HepG2 (cell line): ENCODE data around the gene KIF26B. TPM values are rescaled to one million over a fixed set of nuclear protein-coding genes. Genes with fewer than 3 reads are reported as not detected.

Experiments used
- ATAC-seq: fragments of 200-7000 bp; cut with Tn5 transposase; 3 replicates; pipeline ENCODE4 v1.9.1; 2020; ENCODE audit warnings: mild to moderate bottlenecking, moderate library complexity
- BruUV-seq: library from RNA; stranded (reverse); fragments of 400-500 nt; replicated peaks from 2 replicates; lab custom pipeline; 2021; lab: Mats Ljungman, UMichigan
- CTCF ChIA-PET: fragments of 300-600 bp; formaldehyde crosslinking; extraction: SDS; loops from one replicate; lab custom pipeline; 2021; ENCODE audit warnings: low total read pairs, inconsistent platforms, low intra/inter-chr PET ratio; lab: Yijun Ruan, JAX
- POLR2A ChIA-PET: fragments of 350-600 bp; sonication (Branson Sonifier 250); formaldehyde crosslinking; loops from one replicate; lab custom pipeline; 2020; ENCODE audit warnings: antibody characterized with exemption, inconsistent platforms; lab: Yijun Ruan, JAX
- DNase-seq: peaks from one replicate; pipeline ENCODE4 v3.0.0-alpha.2; 2015; ENCODE audit warnings: low spot score
- FAIRE-seq: peaks from 3 replicates; lab custom pipeline; 2011; peaks lifted over from hg19 to GRCh38; lab: Jason Lieb, UNC
- H2AFZ ChIP-seq: one replicate; pipeline ENCODE4 v1.6.1; 2011; ENCODE audit warnings: low read length, inconsistent platforms
- H3K27ac ChIP-seq: fragments of 300-600 bp; 3 replicates; pipeline ENCODE4 v1.8.0; 2011; ENCODE audit warnings: mixed run types, mild to moderate bottlenecking, mixed read lengths, low read length, inconsistent platforms; ENCODE audit not compliant: insufficient read depth; ENCODE audit errors: extremely low read length
- H3K27me3 ChIP-seq, 2 experiments: fragments of 200-600 bp in 1 of 2; 2 replicates in 1 of 2; 3 replicates in 1 of 2; pipeline versions ENCODE4 v1.6.0 to v1.8.0; 2011; ENCODE audit warnings: low read length in 2 of 2, mild to moderate bottlenecking in 2 of 2, moderate library complexity in 2 of 2, inconsistent platforms in 1 of 2; ENCODE audit not compliant: insufficient read depth in 2 of 2, control insufficient read depth in 1 of 2
- H3K36me3 ChIP-seq, 2 experiments: fragments of 200-600 bp in 1 of 2; replicated peaks in 1 of 2; 2 replicates in 1 of 2; 3 replicates in 1 of 2; pipeline versions ENCODE4 v1.5.1 to v1.8.0; 2011; ENCODE audit warnings: low read length in 2 of 2, inconsistent platforms in 1 of 2; ENCODE audit not compliant: insufficient read depth in 2 of 2, control insufficient read depth in 1 of 2
- H3K4me1 ChIP-seq: 2 replicates; pipeline ENCODE4 v1.5.1; 2012; ENCODE audit warnings: low read length, inconsistent platforms; ENCODE audit not compliant: insufficient read depth
- H3K4me2 ChIP-seq: 2 replicates; pipeline ENCODE4 v1.6.0; 2011; ENCODE audit warnings: low read depth, low read length, inconsistent platforms
- H3K4me3 ChIP-seq, 3 experiments: fragments of 200-600 bp in 1 of 3; sonication (generic), shearing (Covaris generic) in 1 of 3; replicated peaks in 1 of 3; 2 replicates each; pipeline ENCODE4 v1.5.1; 2011 to 2016; ENCODE audit warnings: low read length in 3 of 3, inconsistent platforms in 2 of 3, low read depth in 2 of 3, mild to moderate bottlenecking in 2 of 3, control low read depth in 1 of 3, mixed read lengths in 1 of 3; ENCODE audit not compliant: insufficient read depth in 1 of 3
- H3K79me2 ChIP-seq: one replicate; pipeline ENCODE4 v1.6.1; 2011; ENCODE audit warnings: low read length, inconsistent platforms; ENCODE audit not compliant: insufficient read depth
- H3K9ac ChIP-seq: 2 replicates; pipeline ENCODE4 v1.6.0; 2011; ENCODE audit warnings: mild to moderate bottlenecking, low read depth, low read length, inconsistent platforms; ENCODE audit not compliant: insufficient read depth
- H3K9me3 ChIP-seq: 2 replicates; pipeline ENCODE4 v1.5.1; 2012; ENCODE audit warnings: mild to moderate bottlenecking, low read length
- H4K20me1 ChIP-seq: 2 replicates; pipeline ENCODE4 v1.6.0; 2011; ENCODE audit warnings: inconsistent platforms, mild to moderate bottlenecking, low read length, moderate library complexity; ENCODE audit not compliant: insufficient read depth
- AHR ChIP-seq: IDR thresholded peaks from 2 replicates; pipeline ENCODE4 v1.6.1; 2018; ENCODE audit warnings: missing genetic modification reagents, missing compliant biosample characterization
- BCL3 ChIP-seq: sonication (generic); formaldehyde crosslinking; IDR thresholded peaks from 2 replicates; pipeline ENCODE4 v1.5.1; 2020; ENCODE audit warnings: mild to moderate bottlenecking, missing genetic modification reagents, moderate library complexity
- EHMT2 ChIP-seq: fragments of 200-600 bp; sonication (generic); IDR thresholded peaks from 2 replicates; pipeline ENCODE4 v1.7.0; 2017; ENCODE audit warnings: antibody characterized with exemption, low read depth, low read length, borderline replicate concordance
- HNRNPK ChIP-seq: fragments of 200-400 bp; formaldehyde crosslinking; IDR thresholded peaks from 2 replicates; pipeline ENCODE4 v1.6.1; 2018; ENCODE audit warnings: low read length, low read depth, moderate library complexity, mild to moderate bottlenecking; ENCODE audit not compliant: poor library complexity, severe bottlenecking
- KDM2A ChIP-seq: sonication (generic); formaldehyde crosslinking; IDR thresholded peaks from 2 replicates; pipeline ENCODE4 v1.4.0; 2020; ENCODE audit warnings: low read depth, missing genetic modification reagents, borderline replicate concordance
- KLF12 ChIP-seq: sonication (generic); formaldehyde crosslinking; IDR thresholded peaks from 2 replicates; pipeline ENCODE4 v1.4.0; 2020; ENCODE audit warnings: missing genetic modification reagents, borderline replicate concordance
- MTF1 ChIP-seq: sonication (generic); formaldehyde crosslinking; IDR thresholded peaks from 2 replicates; pipeline ENCODE4 v1.5.0; 2020; ENCODE audit warnings: missing genetic modification reagents
- STAT6 ChIP-seq: sonication (generic); formaldehyde crosslinking; IDR thresholded peaks from 2 replicates; pipeline ENCODE4 v1.4.0; 2020; ENCODE audit warnings: missing genetic modification reagents, mild to moderate bottlenecking, borderline replicate concordance
- ZNF12 ChIP-seq: sonication (generic); formaldehyde crosslinking; IDR thresholded peaks from 2 replicates; pipeline ENCODE4 v1.5.0; 2020; ENCODE audit warnings: missing genetic modification reagents
- ZNF232 ChIP-seq: sonication (generic); formaldehyde crosslinking; IDR thresholded peaks from 2 replicates; pipeline ENCODE4 v1.4.0; 2020; ENCODE audit warnings: missing genetic modification reagents, borderline replicate concordance
- ZNF761 ChIP-seq: sonication (generic); formaldehyde crosslinking; conservative IDR thresholded peaks from 2 replicates; pipeline ENCODE4 v1.4.0; 2020; ENCODE audit warnings: mild to moderate bottlenecking, missing genetic modification reagents
- ZSCAN31 ChIP-seq: sonication (generic); formaldehyde crosslinking; IDR thresholded peaks from 2 replicates; pipeline ENCODE4 v1.5.0; 2020; ENCODE audit warnings: low read depth, mild to moderate bottlenecking, missing genetic modification reagents
- WGBS: methylation state at CpG from one replicate; pipeline ENCODE4 v1.1.6; 2017; ENCODE audit warnings: low lambda C conversion rate; 5-methylcytosine and 5-hydroxymethylcytosine counted together
- in situ Hi-C: cut with HindIII; loops from 2 replicates; pipeline ENCODE4 v1.10.0; 2017; ENCODE audit warnings: low pct_unique_long_range_greater_than_20kb; ENCODE audit not compliant: extremely low pct_ligation_motif_present
- intact Hi-C: fragments of 100-400 bp; cut with micrococcal nuclease; formaldehyde crosslinking; loops from one replicate; pipeline ENCODE4 v1.10.0; 2022; ENCODE audit not compliant: unreplicated experiment
- polyA plus RNA-seq, 8 experiments: library from polyadenylated mRNA; depleted of rRNA in 3 of 8; stranded (reverse) in 7 of 8; unstranded in 1 of 8; fragments of >200 nt; fragmentation: Illumina TruSeq in 4 of 8; extraction: Trizol in 4 of 8; gene quantifications; 2 replicates each; pipeline versions ENCODE4 v1.2.1 to v1.2.3, GENCODE V29; 2011 to 2016; ENCODE audit warnings: low read depth in 4 of 8, missing spikeins in 1 of 8, mixed read lengths in 1 of 8; ENCODE audit not compliant: insufficient read depth in 1 of 8
- total RNA-seq, 5 experiments: library from RNA; depleted of rRNA; stranded (reverse); fragments of >200 nt; fragmentation: Illumina TruSeq; extraction: Trizol; gene quantifications; 2 replicates each; pipeline ENCODE4 v1.2.3, GENCODE V29; 2016; ENCODE audit warnings: low read depth in 1 of 5
- TF ChIP-seq, protein P1 (sequence below): sonication (generic); formaldehyde crosslinking; IDR thresholded peaks from 2 replicates; pipeline ENCODE4 v1.4.0; 2020; ENCODE audit warnings: missing genetic modification reagents
- TF ChIP-seq, protein P2 (sequence below): sonication (generic); formaldehyde crosslinking; IDR thresholded peaks from 2 replicates; pipeline ENCODE4 v1.5.0; 2020; ENCODE audit warnings: mild to moderate bottlenecking, missing genetic modification reagents

The KIF26B gene
- total and polyA plus RNA-seq, 2 of the 13 experiments (the other 11 are each of a cell fraction or from before 2014, with no cell fraction given), result 0.08 to 0.09 TPM

- H3K36me3 ChIP-seq, result no peaks in the 10 kb centered on the region
- H3K9ac ChIP-seq, result no peak overlapping the region
- no peaks in the 10 kb centered on the region for H4K20me1 ChIP-seq
- in situ Hi-C loops (no loop called here), intact Hi-C loops (no loop called here)
- no peaks in the 10 kb centered on the region for H3K9me3 ChIP-seq
- H3K79me2 ChIP-seq, result no peaks in the 10 kb centered on the region
- DNase-seq (no peak), FAIRE-seq (no peak), ATAC-seq (no peak)
- ChIA-PET CTCF (no interaction called here), POLR2A (no interaction called here)
- H2AFZ ChIP-seq, result no peak overlapping the region
- BruUV-seq, result no TSS peak
- no peak overlapping the region for H3K4me2 ChIP-seq
- H3K4me1 ChIP-seq, result peaks cover 38% of the 10 kb centered on the region
- no peak overlapping the region for H3K27ac ChIP-seq
- H3K4me3 ChIP-seq, result no peak overlapping the region
- no peaks in the 10 kb centered on the region for H3K27me3 ChIP-seq
- WGBS, result 96% methylated on average over 3 of the region's 3 CpGs
- TF ChIP-seq ZSCAN31 (CRISPR knock-in tag) (no peak), KLF12 (CRISPR knock-in tag) (no peak), STAT6 (CRISPR knock-in tag) (no peak), ZNF232 (CRISPR knock-in tag) (no peak), AHR (CRISPR knock-in tag) (no peak), KDM2A (CRISPR knock-in tag) (no peak), BCL3 (CRISPR knock-in tag) (no peak), ZNF761 (no peak), HNRNPK (no peak), EHMT2 (no peak), MTF1 (CRISPR knock-in tag) (no peak), ZNF12 (CRISPR knock-in tag) (no peak)
- TF ChIP-seq, protein P1, sequence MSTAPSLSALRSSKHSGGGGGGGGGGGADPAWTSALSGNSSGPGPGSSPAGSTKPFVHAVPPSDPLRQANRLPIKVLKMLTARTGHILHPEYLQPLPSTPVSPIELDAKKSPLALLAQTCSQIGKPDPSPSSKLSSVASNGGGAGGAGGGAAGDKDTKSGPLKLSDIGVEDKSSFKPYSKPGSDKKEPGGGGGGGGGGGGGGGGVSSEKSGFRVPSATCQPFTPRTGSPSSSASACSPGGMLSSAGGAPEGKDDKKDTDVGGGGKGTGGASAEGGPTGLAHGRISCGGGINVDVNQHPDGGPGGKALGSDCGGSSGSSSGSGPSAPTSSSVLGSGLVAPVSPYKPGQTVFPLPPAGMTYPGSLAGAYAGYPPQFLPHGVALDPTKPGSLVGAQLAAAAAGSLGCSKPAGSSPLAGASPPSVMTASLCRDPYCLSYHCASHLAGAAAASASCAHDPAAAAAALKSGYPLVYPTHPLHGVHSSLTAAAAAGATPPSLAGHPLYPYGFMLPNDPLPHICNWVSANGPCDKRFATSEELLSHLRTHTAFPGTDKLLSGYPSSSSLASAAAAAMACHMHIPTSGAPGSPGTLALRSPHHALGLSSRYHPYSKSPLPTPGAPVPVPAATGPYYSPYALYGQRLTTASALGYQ, result no peak
- TF ChIP-seq, protein P2, sequence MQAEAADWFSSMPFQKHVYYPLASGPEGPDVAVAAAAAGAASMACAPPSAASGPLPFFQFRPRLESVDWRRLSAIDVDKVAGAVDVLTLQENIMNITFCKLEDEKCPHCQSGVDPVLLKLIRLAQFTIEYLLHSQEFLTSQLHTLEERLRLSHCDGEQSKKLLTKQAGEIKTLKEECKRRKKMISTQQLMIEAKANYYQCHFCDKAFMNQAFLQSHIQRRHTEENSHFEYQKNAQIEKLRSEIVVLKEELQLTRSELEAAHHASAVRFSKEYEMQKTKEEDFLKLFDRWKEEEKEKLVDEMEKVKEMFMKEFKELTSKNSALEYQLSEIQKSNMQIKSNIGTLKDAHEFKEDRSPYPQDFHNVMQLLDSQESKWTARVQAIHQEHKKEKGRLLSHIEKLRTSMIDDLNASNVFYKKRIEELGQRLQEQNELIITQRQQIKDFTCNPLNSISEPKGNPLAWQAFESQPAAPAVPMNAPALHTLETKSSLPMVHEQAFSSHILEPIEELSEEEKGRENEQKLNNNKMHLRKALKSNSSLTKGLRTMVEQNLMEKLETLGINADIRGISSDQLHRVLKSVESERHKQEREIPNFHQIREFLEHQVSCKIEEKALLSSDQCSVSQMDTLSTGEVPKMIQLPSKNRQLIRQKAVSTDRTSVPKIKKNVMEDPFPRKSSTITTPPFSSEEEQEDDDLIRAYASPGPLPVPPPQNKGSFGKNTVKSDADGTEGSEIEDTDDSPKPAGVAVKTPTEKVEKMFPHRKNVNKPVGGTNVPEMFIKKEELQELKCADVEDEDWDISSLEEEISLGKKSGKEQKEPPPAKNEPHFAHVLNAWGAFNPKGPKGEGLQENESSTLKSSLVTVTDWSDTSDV (CRISPR knock-in tag), result no peak
Observed at GRCh38 chr1:245105042-245105441, 49.7 kb upstream of the KIF26B start.
